Measurements from ENCODE around the gene CHMP6. TPM values are rescaled to one million over a fixed set of nuclear protein-coding genes. Genes with fewer than 3 reads are reported as not detected.

Gene CHMP6
- total RNA-seq, 2 donors from 2014 or later: 28.4 to 32.5 TPM

DNA sequence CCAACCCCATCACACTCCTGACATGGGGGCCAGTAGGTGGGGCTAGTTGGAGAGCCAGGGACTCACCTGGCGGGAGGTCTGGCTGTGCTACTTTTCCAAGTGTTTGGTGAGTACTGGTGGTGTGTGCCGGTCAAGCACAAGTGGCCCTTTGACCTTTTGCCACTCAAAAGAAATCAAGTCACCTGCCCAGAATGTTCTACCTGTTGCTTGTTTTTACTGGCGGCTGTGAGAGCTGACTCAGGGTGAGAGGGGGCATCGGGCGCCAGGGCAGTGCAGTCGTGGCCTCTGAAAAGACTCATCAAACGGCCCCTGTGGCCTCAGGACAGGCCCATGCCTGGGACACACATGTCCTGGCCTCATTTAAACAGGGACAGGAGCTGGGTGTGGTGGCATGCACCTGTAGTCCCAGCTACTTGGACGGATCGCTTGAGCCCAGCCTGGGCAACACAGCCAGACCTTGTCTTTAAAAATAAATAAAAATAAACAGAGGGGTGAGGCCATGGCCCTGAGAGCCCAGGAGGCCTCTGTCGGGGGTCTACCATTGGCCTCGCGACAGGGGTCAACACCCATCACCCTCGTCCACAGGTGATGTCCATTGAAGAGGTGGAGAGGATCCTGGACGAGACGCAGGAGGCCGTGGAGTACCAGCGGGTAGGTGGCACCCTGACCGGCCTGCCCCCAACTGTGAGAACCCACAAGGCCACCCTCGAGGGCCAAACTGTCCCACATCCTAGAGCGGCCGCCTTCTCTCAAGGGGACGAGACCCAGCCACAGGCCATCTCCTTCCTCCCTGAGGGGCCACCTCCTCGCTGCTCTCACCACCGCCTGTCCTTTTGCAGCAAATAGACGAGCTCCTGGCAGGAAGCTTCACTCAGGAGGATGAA, 5.0 kb downstream of the CHMP6 start:
- Mint-ChIP-seq H3K36me3 (ENCODE audit: low read depth) (peaks cover 26% of the 10 kb centered on the region), H3K4me1 (peaks cover 5% of the 10 kb centered on the region), H3K9me3 (no peaks in the 10 kb centered on the region), H3K27me3 (ENCODE audit: insufficient read depth) (peaks cover 4% of the 10 kb centered on the region), H3K4me3 (no peak overlapping the region), H3K27ac (no peak overlapping the region)
- H3K36me3 ChIP-seq (ENCODE audit: control insufficient read depth, insufficient read depth, low read length): peaks cover 30% of the 10 kb centered on the region
- DNase-seq: peak; percentile 44
- no peaks in the 10 kb centered on the region for H3K4me1 ChIP-seq (ENCODE audit: control insufficient read depth, insufficient read depth, low read length)
- H3K27me3 ChIP-seq (ENCODE audit: control insufficient read depth, insufficient read depth, low read length, poor library complexity, severe bottlenecking): no peaks in the 10 kb centered on the region
- no peak overlapping the region for H3K4me3 ChIP-seq (ENCODE audit: low read length)
- no peak overlapping the region for H3K9ac ChIP-seq (ENCODE audit: extremely low read depth, low read length, poor library complexity, severe bottlenecking)
- 95 to 96% methylated on average over 17 to 25 of the region's 25 CpGs for whole genome bisulfite sequencing, 2 experiments (ENCODE audit: insufficient coverage in 1 of 2, insufficient read length in 1 of 2)
- TF ChIP-seq, protein P1, sequence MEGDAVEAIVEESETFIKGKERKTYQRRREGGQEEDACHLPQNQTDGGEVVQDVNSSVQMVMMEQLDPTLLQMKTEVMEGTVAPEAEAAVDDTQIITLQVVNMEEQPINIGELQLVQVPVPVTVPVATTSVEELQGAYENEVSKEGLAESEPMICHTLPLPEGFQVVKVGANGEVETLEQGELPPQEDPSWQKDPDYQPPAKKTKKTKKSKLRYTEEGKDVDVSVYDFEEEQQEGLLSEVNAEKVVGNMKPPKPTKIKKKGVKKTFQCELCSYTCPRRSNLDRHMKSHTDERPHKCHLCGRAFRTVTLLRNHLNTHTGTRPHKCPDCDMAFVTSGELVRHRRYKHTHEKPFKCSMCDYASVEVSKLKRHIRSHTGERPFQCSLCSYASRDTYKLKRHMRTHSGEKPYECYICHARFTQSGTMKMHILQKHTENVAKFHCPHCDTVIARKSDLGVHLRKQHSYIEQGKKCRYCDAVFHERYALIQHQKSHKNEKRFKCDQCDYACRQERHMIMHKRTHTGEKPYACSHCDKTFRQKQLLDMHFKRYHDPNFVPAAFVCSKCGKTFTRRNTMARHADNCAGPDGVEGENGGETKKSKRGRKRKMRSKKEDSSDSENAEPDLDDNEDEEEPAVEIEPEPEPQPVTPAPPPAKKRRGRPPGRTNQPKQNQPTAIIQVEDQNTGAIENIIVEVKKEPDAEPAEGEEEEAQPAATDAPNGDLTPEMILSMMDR (conservative IDR thresholded peaks at IDR 0.05): no peak
- no peaks in the 10 kb centered on the region for H3K9me3 ChIP-seq (ENCODE audit: control insufficient read depth, low read length)
- H3K27ac ChIP-seq (ENCODE audit: low read depth, low read length): no peak overlapping the region

DNA sequence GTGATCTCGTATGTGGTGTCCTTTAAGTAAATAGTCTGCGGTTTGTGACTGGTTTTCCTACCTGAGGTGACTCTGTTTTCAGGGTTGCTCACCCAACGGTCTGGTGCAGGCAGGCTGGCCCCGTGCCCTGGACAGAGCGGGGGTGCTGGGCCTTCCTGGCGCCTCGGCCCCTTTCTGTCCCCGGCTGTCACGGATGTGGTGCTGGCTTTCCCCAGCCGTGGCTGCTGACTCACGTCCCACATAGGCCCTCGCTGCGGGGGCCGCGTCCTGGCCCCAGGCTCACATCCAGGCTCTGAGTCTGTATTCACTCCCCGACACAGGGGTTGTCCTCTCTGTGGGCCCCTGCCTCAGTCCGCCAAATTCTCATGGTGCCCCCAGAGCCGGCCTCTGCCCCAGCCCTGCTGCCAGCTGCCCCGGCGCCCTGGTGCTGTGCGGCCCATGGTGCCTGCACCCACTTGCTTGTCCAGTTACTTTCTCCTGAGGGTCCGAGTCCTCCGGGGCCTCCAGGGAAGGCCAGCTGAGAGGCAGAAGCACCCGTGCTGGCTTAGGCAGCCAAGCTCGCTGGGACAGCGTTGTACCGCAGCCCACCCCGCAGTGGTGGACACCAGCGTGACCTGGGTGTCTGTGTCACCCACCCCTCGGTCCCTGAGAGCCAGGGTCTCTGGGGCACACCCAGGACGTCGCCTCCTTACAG, 5.9 kb downstream of the CHMP6 start:
- Mint-ChIP-seq H3K9me3 (no peaks in the 10 kb centered on the region), H3K27me3 (ENCODE audit: insufficient read depth) (peaks cover 13% of the 10 kb centered on the region)

DNA sequence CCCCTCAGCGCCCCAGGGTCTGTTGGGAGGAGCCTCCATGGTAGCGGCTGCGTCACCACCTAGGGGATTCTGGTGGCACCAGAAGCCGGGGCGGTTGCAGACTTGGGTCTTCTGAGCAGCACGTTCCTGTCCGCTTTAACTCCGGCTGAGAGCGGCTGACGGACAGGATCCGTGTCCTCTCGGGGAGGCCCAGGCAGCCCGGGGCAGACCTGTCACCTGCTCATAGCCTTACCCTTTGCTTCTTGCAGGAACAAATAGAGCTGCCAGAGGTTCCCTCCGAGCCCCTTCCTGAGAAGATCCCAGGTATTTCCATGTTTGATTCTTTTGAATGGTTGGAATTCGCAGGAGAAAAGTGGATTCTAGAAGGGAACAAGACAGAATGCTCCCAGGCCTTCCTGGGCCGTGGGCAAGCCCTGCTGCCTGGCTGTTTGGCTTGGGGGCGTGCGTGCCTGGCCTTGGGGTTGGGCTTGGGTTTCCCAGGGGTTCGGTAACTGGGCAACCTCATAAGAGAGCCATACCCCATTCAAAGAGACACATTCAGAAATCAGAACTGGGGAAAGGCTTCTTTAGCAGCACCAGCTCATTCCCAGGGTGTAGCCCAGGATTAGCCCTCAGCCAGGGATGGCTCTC, 6.6 kb downstream of the CHMP6 start:
- Mint-ChIP-seq H3K9me3 (no peaks in the 10 kb centered on the region), H3K4me1 (no peaks in the 10 kb centered on the region), H3K27ac (no peak overlapping the region), H3K4me3 (no peak overlapping the region), H3K36me3 (ENCODE audit: low read depth) (peaks cover 26% of the 10 kb centered on the region), H3K27me3 (ENCODE audit: insufficient read depth) (peaks cover 20% of the 10 kb centered on the region)
- H3K9me3 ChIP-seq (ENCODE audit: control insufficient read depth, low read length): no peaks in the 10 kb centered on the region
- peaks cover 12% of the 10 kb centered on the region for H3K27me3 ChIP-seq (ENCODE audit: control insufficient read depth, insufficient read depth, low read length, poor library complexity, severe bottlenecking)
- TF ChIP-seq, protein P1 (conservative IDR thresholded peaks at IDR 0.05): no peak
- H3K9ac ChIP-seq (ENCODE audit: extremely low read depth, low read length, poor library complexity, severe bottlenecking): no peak overlapping the region
- H3K4me3 ChIP-seq (ENCODE audit: low read length): no peak overlapping the region
- WGBS, 2 experiments (ENCODE audit: insufficient coverage in 1 of 2, insufficient read length in 1 of 2): 95 to 98% methylated on average over 13 to 19 of the region's 19 CpGs
- H3K27ac ChIP-seq (ENCODE audit: low read depth, low read length): no peak overlapping the region
- H3K36me3 ChIP-seq (ENCODE audit: control insufficient read depth, insufficient read depth, low read length): peaks cover 30% of the 10 kb centered on the region
- H3K4me1 ChIP-seq (ENCODE audit: control insufficient read depth, insufficient read depth, low read length): no peaks in the 10 kb centered on the region
- DNase-seq: peak; percentile 42

More for the DNA sequence above, 5.9 kb downstream of the CHMP6 start:
- H3K36me3 ChIP-seq (ENCODE audit: control insufficient read depth, insufficient read depth, low read length): peaks cover 30% of the 10 kb centered on the region
- no peak overlapping the region for H3K27ac Mint-ChIP-seq
- H3K4me1 ChIP-seq (ENCODE audit: control insufficient read depth, insufficient read depth, low read length): no peaks in the 10 kb centered on the region
- no peak for DNase-seq
- H3K9me3 ChIP-seq (ENCODE audit: control insufficient read depth, low read length): no peaks in the 10 kb centered on the region
- WGBS, 2 experiments (ENCODE audit: insufficient coverage in 1 of 2, insufficient read length in 1 of 2): 92 to 95% methylated on average over 26 to 32 of the region's 32 CpGs
- H3K4me3 ChIP-seq (ENCODE audit: low read length): no peak overlapping the region
- peaks cover 5% of the 10 kb centered on the region for H3K4me1 Mint-ChIP-seq
- TF ChIP-seq, protein P1 (conservative IDR thresholded peaks at IDR 0.05): no peak
- H3K27me3 ChIP-seq (ENCODE audit: control insufficient read depth, insufficient read depth, low read length, poor library complexity, severe bottlenecking): peaks cover 5% of the 10 kb centered on the region
- no peak overlapping the region for H3K4me3 Mint-ChIP-seq
- H3K36me3 Mint-ChIP-seq (ENCODE audit: low read depth): peaks cover 26% of the 10 kb centered on the region
- no peak overlapping the region for H3K27ac ChIP-seq (ENCODE audit: low read depth, low read length)
- no peak overlapping the region for H3K9ac ChIP-seq (ENCODE audit: extremely low read depth, low read length, poor library complexity, severe bottlenecking)
